ENCODE results near the gene GM2A. TPM values are rescaled to one million over a fixed set of nuclear protein-coding genes. Genes with fewer than 3 reads are reported as not detected.
A peak's percentile ranks its signal among the peaks of the same experiment; 100 is the strongest.

The GM2A gene
- total RNA-seq (2012; rRNA removed), result 21.8 and 23.6 TPM in 2 replicates

DNA sequence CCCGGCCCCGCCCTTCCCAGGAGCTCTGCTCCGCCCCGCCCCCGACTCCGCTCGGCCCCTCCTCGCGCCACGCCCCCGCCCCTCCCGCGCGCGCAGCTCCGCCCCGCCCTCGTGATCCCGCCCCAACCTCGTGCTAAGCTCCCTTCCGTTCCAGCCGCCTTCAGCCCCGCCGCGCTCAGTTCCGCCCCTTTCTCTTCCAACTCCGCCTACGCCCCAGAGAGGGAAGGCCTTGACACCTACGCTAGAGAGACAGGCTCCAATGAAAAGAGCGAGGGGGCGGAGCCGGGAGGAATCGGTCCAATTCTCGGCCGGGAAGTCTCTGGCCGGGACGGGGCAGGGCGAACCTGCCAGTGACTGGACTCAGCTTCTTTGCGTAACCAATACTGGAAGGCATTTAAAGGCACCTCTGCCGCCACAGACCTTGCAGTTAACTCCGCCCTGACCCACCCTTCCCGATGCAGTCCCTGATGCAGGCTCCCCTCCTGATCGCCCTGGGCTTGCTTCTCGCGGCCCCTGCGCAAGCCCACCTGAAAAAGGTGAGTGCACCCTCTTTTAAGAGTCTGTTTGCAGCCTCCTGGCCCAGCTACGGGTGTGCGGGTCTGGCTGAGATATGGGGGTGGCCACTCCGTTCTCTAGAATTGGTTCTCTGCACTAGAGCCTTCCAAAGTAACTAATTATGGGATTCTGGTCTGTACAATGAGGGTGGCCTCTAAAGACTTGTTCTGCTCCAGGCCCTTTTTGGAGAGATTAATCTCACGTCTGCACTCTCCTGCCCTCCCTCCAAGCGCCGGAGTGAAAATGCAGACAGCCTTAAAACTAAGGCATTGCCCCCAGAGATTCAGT is at the start of gene GM2A:
Gene GM2A (plus strand): TSS at position 424 of the 843 bp plus-strand sequence. CDS start 32 bp downstream, at position 456.
- H3K4me1 ChIP-seq (ENCODE audit: control insufficient read depth, insufficient read depth, low read length), result peaks cover 10% of the 10 kb centered on the region
- no peaks in the 10 kb centered on the region for H3K9me3 ChIP-seq (replicated peaks; ENCODE audit: low read length)
- peak within 1 kb of the TSS; percentile 83 for H3K9ac ChIP-seq (ENCODE audit: low read depth, low read length)
- H3K4me2 ChIP-seq (ENCODE audit: low read length), result peak within 1 kb of the TSS; percentile 94
- H3K4me3 ChIP-seq (ENCODE audit: low read length), result peak within 1 kb of the TSS; percentile 93
- H3K36me3 ChIP-seq (ENCODE audit: insufficient read depth, low read length), result no peaks in the 10 kb centered on the region
- H3K27me3 ChIP-seq (ENCODE audit: control insufficient read depth, insufficient read depth, low read length), result peaks cover 12% of the 10 kb centered on the region

DNA sequence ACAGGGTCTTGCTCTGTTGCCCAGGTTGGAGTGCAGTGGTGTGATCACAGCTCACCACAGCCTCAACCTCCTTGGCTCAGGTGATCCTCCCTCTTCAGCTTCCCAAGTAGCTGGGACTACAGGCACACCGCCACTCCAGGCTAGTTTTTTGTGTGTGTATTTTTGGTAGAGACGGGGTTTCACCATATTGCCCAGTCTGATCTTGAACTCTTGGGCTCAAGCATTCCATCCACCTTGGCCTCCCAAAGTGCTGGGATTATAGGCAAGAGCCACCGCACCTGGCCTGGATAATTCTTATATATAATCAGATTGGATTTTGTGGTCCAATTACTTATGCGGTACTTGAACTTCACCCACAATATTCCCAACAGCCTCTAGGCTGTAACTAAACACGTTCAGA is 48.9 kb upstream of the GM2A start:
- no peaks in the 10 kb centered on the region for H3K36me3 ChIP-seq (ENCODE audit: insufficient read depth, low read length)
- H3K4me1 ChIP-seq (ENCODE audit: control insufficient read depth, insufficient read depth, low read length), result peaks cover 8% of the 10 kb centered on the region
- no peak overlapping the region for H3K9ac ChIP-seq (ENCODE audit: low read depth, low read length)
- H3K4me2 ChIP-seq (ENCODE audit: low read length), result no peak overlapping the region
- H3K9me3 ChIP-seq (replicated peaks; ENCODE audit: low read length), result no peaks in the 10 kb centered on the region
- peaks cover 25% of the 10 kb centered on the region for H3K27me3 ChIP-seq (ENCODE audit: control insufficient read depth, insufficient read depth, low read length)
- H3K4me3 ChIP-seq (ENCODE audit: low read length), result no peak overlapping the region

DNA sequence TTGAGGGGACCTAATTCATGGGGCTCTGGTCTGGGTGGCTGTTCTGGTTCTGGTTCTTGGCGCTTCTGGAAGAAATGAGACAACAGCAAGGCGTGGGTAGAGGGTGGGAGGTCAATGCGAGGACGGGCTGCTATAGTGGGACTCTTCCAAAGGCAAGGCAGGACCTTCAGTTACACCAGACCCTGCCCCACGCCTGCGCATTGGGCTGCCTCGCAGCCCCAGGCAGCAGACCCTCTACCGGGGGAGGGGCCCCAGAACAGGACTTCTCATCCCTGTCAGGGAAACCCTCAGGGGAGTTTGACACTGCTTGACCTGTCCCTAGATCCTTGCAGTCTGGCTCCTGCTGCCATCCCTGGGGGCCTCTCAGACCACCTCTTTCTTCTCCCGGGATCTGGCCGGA is 47.6 kb upstream of the GM2A start:
- peaks cover 20% of the 10 kb centered on the region for H3K27me3 ChIP-seq (ENCODE audit: control insufficient read depth, insufficient read depth, low read length)
- peaks cover 8% of the 10 kb centered on the region for H3K4me1 ChIP-seq (ENCODE audit: control insufficient read depth, insufficient read depth, low read length)
- no peaks in the 10 kb centered on the region for H3K9me3 ChIP-seq (replicated peaks; ENCODE audit: low read length)
- H3K36me3 ChIP-seq (ENCODE audit: insufficient read depth, low read length), result no peaks in the 10 kb centered on the region
- H3K4me2 ChIP-seq (ENCODE audit: low read length), result no peak overlapping the region
- H3K4me3 ChIP-seq (ENCODE audit: low read length), result no peak overlapping the region
- no peak overlapping the region for H3K9ac ChIP-seq (ENCODE audit: low read depth, low read length)

DNA sequence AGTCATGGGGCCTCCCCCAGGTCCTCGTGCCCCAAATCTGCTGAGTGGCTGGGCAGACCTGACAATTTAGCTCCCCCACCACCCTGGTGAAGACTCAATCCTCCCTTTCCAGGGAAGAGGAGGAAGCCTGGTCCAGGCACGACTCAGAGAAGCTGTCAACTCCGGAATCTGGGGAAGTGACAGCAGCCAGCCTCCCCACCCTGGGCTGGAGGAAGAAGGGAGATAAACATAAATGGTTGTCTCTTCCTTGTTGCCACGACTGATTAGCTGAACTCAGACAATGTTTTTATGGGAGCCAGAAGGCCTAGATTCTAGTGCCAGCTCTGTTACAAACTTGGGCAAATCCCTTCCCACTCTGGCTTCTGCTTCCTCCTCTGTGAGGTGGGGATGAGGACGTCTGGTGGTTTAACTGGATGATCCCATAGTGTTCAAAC is 44.5 kb upstream of the GM2A start:
- Histone ChIP-seq H3K4me1 (ENCODE audit: control insufficient read depth, insufficient read depth, low read length) (no peaks in the 10 kb centered on the region), H3K9me3 (replicated peaks; ENCODE audit: low read length) (no peaks in the 10 kb centered on the region), H3K4me3 (ENCODE audit: low read length) (no peak overlapping the region), H3K27me3 (ENCODE audit: control insufficient read depth, insufficient read depth, low read length) (peaks cover 10% of the 10 kb centered on the region), H3K9ac (ENCODE audit: low read depth, low read length) (no peak overlapping the region), H3K4me2 (ENCODE audit: low read length) (no peak overlapping the region), H3K36me3 (ENCODE audit: insufficient read depth, low read length) (no peaks in the 10 kb centered on the region)

DNA sequence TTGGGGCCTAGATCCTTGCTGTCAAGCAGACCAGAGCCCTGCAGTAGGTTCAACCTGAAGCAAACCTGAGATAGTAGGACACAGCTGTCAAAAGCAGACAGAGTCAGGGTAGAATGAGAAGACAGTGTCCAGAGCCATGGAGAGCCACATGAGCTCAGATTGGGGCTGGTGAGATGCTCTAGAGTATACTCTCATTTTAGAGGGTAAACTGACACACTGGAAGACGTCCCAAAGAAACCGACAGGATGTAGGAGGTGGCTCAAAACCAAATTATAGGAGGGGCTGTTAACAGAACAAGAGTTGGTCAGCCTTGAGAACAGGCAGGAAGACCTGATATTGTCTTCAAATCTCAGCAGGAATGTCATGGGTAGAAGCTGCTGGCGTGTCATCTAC is 40.6 kb upstream of the GM2A start:
- H3K9me3 ChIP-seq (replicated peaks; ENCODE audit: low read length), result no peaks in the 10 kb centered on the region
- H3K36me3 ChIP-seq (ENCODE audit: insufficient read depth, low read length), result no peaks in the 10 kb centered on the region
- peaks cover 4% of the 10 kb centered on the region for H3K27me3 ChIP-seq (ENCODE audit: control insufficient read depth, insufficient read depth, low read length)
- no peaks in the 10 kb centered on the region for H3K4me1 ChIP-seq (ENCODE audit: control insufficient read depth, insufficient read depth, low read length)
- H3K9ac ChIP-seq (ENCODE audit: low read depth, low read length), result no peak overlapping the region
- H3K4me3 ChIP-seq (ENCODE audit: low read length), result no peak overlapping the region
- H3K4me2 ChIP-seq (ENCODE audit: low read length), result no peak overlapping the region

DNA sequence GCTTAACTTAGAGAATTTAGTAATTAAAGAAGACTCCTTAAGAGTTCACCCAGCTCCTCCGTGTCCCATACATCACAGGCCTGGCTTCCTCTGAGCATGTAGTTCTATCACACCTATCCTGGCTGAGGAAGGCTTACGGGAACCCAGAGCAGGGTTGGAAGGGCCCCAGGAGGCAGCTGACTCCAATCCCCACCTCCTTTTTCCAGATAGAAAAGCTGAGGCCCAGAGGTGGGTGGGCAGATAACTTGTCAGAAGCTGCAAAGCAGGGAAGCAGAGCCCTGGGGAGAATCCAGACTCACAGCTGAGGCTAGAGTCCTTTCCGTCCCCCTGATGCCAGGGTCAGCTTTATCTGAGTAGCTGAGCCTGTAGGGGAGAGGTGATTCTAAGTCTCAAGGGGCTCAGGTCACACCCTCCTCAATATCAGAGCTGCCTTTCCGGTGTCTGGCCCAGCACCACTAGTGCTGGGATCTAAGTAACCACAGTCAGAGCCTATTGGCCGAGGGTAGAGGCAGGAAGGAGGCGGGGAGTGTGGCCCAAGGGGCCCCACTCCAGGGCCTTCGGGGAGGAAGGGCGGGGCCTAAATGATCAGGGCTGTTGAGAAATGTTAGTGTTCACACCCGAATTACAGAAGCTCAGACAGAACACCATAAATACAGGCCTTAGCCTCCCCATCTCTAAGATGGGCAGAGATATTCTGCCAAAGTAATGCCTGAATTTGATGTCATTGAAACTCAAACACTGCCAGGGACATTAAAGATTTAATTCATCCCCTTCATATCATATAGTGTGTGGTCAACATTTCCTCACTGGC is 39.0 kb upstream of the GM2A start:
- H3K9me3 ChIP-seq (replicated peaks; ENCODE audit: low read length), result no peaks in the 10 kb centered on the region
- H3K4me2 ChIP-seq (ENCODE audit: low read length), result no peak overlapping the region
- H3K4me1 ChIP-seq (ENCODE audit: control insufficient read depth, insufficient read depth, low read length), result no peaks in the 10 kb centered on the region
- H3K4me3 ChIP-seq (ENCODE audit: low read length), result no peak overlapping the region
- no peak overlapping the region for H3K9ac ChIP-seq (ENCODE audit: low read depth, low read length)
- H3K36me3 ChIP-seq (ENCODE audit: insufficient read depth, low read length), result no peaks in the 10 kb centered on the region
- peaks cover 8% of the 10 kb centered on the region for H3K27me3 ChIP-seq (ENCODE audit: control insufficient read depth, insufficient read depth, low read length)

DNA sequence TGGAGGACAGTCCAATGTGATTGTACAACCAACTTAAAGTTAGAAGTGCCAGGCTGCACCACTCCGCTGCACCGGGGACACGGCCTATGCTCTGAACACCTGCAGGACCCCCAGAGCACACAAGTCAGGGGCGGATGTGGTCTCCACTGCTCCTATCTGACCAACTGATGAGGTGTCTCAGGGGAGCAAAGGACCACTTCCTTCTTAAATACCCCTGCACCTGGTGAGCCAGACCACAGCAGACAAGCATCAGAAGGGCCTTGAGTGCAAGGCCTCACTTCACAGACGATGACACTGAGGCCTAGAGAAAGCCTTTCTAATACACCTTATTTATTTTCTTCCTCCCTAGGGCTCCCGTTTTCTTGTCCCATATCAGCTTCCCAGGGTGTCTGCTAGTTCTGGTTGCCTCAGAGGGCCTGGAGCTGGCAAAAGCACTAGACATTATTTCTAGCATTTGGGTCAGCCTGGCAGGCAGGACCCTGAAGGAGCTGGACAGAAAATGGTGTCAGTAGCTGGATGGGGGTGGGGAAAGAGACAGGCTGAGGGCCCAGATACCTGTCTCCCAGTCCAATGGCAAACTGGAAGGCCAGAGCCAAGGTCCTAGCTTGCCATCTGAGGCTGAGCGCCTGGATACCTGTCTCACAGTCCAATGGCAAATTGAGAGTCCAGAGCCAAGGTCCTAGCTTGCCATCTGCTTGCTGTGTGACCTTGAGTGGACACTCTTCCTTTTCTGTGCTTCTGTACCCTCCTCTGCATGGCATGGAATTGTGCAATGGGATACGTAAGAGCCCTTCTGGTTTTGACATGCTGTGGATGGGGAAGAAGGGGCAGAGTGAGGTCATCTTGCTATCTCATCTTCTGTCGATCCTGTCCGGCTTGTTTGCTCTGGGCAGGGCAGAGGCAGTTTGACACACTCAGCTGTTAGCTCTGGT is 38.1 kb upstream of the GM2A start:
- H3K4me2 ChIP-seq (ENCODE audit: low read length), result no peak overlapping the region
- no peaks in the 10 kb centered on the region for H3K36me3 ChIP-seq (ENCODE audit: insufficient read depth, low read length)
- no peaks in the 10 kb centered on the region for H3K4me1 ChIP-seq (ENCODE audit: control insufficient read depth, insufficient read depth, low read length)
- H3K27me3 ChIP-seq (ENCODE audit: control insufficient read depth, insufficient read depth, low read length), result peaks cover 8% of the 10 kb centered on the region
- H3K9me3 ChIP-seq (replicated peaks; ENCODE audit: low read length), result no peaks in the 10 kb centered on the region
- no peak overlapping the region for H3K9ac ChIP-seq (ENCODE audit: low read depth, low read length)
- H3K4me3 ChIP-seq (ENCODE audit: low read length), result no peak overlapping the region

DNA sequence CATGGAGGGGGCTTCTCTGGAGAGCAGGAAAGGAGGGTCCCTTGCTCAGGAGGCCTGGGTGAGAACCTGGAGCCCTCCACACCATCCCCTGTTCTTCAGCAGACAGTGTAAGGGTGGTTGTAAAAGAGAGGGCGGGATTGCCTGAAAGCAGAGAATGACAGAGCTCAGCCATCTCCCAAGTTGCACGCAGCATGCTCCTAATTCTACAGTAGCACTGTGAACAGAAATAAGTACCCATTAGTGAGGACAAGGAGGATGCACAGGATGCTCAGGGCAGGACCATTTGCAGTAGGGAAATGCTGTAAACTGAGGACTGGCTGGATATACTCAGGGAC is 37.5 kb upstream of the GM2A start:
- no peak overlapping the region for H3K4me3 ChIP-seq (ENCODE audit: low read length)
- H3K27me3 ChIP-seq (ENCODE audit: control insufficient read depth, insufficient read depth, low read length), result peaks cover 8% of the 10 kb centered on the region
- H3K4me1 ChIP-seq (ENCODE audit: control insufficient read depth, insufficient read depth, low read length), result no peaks in the 10 kb centered on the region
- H3K36me3 ChIP-seq (ENCODE audit: insufficient read depth, low read length), result no peaks in the 10 kb centered on the region
- H3K9me3 ChIP-seq (replicated peaks; ENCODE audit: low read length), result no peaks in the 10 kb centered on the region
- no peak overlapping the region for H3K4me2 ChIP-seq (ENCODE audit: low read length)
- no peak overlapping the region for H3K9ac ChIP-seq (ENCODE audit: low read depth, low read length)

DNA sequence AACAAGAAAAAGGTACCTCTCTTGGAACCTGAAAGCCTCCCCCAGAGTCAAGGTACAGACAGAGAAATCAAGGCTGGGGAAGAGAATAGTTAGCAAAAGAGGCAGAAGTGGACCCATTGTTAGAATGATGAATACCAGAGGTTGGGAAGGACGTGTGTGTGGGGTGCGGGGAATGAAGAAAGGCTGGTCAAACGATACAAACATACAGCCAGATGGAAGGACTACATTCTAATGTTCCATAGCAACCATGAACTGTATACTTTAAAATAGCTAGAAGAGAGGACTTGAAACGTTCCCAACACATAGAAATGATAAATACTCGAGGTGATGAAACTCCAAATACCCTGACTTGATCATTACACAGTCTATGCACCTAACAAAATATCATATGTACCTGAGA is 36.2 kb upstream of the GM2A start:
- H3K27me3 ChIP-seq (ENCODE audit: control insufficient read depth, insufficient read depth, low read length), result peaks cover 5% of the 10 kb centered on the region
- H3K9ac ChIP-seq (ENCODE audit: low read depth, low read length), result no peak overlapping the region
- H3K4me1 ChIP-seq (ENCODE audit: control insufficient read depth, insufficient read depth, low read length), result no peaks in the 10 kb centered on the region
- H3K36me3 ChIP-seq (ENCODE audit: insufficient read depth, low read length), result no peaks in the 10 kb centered on the region
- no peaks in the 10 kb centered on the region for H3K9me3 ChIP-seq (replicated peaks; ENCODE audit: low read length)
- H3K4me3 ChIP-seq (ENCODE audit: low read length), result no peak overlapping the region
- H3K4me2 ChIP-seq (ENCODE audit: low read length), result no peak overlapping the region

DNA sequence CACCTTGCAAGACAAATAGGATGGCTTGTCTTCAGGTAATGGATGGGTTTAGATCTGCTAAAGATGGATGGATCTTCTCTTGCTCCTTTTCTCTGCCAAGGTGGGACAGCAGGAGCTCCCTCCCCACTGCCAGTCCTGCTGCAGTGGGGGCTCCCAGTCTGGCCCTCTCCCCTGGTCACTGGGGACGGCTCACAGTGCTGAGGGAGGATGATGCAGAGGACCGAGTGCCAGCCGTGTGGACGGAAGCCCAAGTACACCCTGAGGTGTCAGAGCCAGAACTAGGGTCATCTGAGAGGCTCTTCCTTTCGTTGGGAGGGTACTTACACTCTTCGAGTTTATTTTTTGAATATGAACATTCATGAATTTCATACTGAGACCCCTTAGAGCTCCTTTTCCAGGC is 34.8 kb upstream of the GM2A start:
- Histone ChIP-seq H3K9me3 (replicated peaks; ENCODE audit: low read length) (no peaks in the 10 kb centered on the region), H3K36me3 (ENCODE audit: insufficient read depth, low read length) (no peaks in the 10 kb centered on the region), H3K4me2 (ENCODE audit: low read length) (no peak overlapping the region), H3K27me3 (ENCODE audit: control insufficient read depth, insufficient read depth, low read length) (peaks cover 5% of the 10 kb centered on the region), H3K4me1 (ENCODE audit: control insufficient read depth, insufficient read depth, low read length) (peaks cover under 1% of the 10 kb centered on the region), H3K9ac (ENCODE audit: low read depth, low read length) (no peak overlapping the region), H3K4me3 (ENCODE audit: low read length) (no peak overlapping the region)

DNA sequence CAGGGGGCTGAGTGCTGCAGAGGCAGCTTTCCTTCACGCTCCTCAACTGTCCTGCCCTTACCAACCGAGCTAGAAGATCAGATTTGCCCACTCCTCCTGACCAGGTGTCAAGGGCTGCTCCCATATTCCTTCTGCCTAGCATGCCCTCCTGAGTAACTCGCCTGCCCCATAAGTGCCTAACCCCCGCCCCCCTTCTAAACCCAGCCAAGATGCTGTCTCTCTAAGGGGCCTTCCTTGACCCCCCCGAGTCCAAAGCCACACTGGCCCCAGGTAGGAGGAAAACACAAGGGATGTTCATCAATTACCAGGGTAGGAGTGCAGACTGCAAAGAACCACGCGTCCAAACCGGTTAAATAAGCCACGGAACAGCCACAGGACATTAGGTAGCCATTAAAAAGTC is 33.8 kb upstream of the GM2A start:
- peaks cover 3% of the 10 kb centered on the region for H3K4me1 ChIP-seq (ENCODE audit: control insufficient read depth, insufficient read depth, low read length)
- no peak overlapping the region for H3K4me2 ChIP-seq (ENCODE audit: low read length)
- H3K4me3 ChIP-seq (ENCODE audit: low read length), result no peak overlapping the region
- peaks cover 5% of the 10 kb centered on the region for H3K27me3 ChIP-seq (ENCODE audit: control insufficient read depth, insufficient read depth, low read length)
- H3K9ac ChIP-seq (ENCODE audit: low read depth, low read length), result no peak overlapping the region
- no peaks in the 10 kb centered on the region for H3K9me3 ChIP-seq (replicated peaks; ENCODE audit: low read length)
- no peaks in the 10 kb centered on the region for H3K36me3 ChIP-seq (ENCODE audit: insufficient read depth, low read length)

Data from skeletal muscle satellite cell (primary cell).